Neural cell (in vitro differentiated cells): ENCODE data around the gene NHERF2.

Source experiments
- CTCF ChIP-seq: fragments of 450-650 bp; IDR thresholded peaks from 2 replicates; pipeline ENCODE4 v1.5.1; 2014; ENCODE audit warnings: antibody characterized with exemption, mild to moderate bottlenecking, moderate library complexity; ENCODE audit not compliant: poor library complexity, severe bottlenecking
- EP300 ChIP-seq: fragments of 450-650 bp; conservative IDR thresholded peaks from 2 replicates; pipeline ENCODE4 v1.6.1; 2014; ENCODE audit warnings: antibody characterized with exemption, mild to moderate bottlenecking, moderate library complexity; ENCODE audit not compliant: poor library complexity, severe bottlenecking
- EZH2 ChIP-seq: fragments of 200-600, 300-800 bp; shearing (Covaris generic), sonication (generic); IDR thresholded peaks from 2 replicates; pipeline ENCODE4 v1.6.1; 2014; ENCODE audit warnings: antibody characterized with exemption, low read length, borderline replicate concordance, mild to moderate bottlenecking; ENCODE audit not compliant: insufficient read depth, poor library complexity, severe bottlenecking
- MXI1 ChIP-seq: fragments of 450-650 bp; conservative IDR thresholded peaks from 2 replicates; pipeline ENCODE4 v1.6.1; 2014; ENCODE audit warnings: antibody characterized with exemption, mild to moderate bottlenecking; ENCODE audit not compliant: poor library complexity, severe bottlenecking
- POLR2AphosphoS5 ChIP-seq: IDR thresholded peaks from 2 replicates; pipeline ENCODE4 v1.6.1; 2012
- RAD21 ChIP-seq: fragments of 450-650 bp; conservative IDR thresholded peaks from 2 replicates; pipeline ENCODE4 v1.6.1; 2014; ENCODE audit warnings: antibody characterized with exemption, mild to moderate bottlenecking, moderate library complexity
- REST ChIP-seq: IDR thresholded peaks from 2 replicates; pipeline ENCODE4 v1.6.1; 2012; ENCODE audit warnings: borderline replicate concordance
- SMC3 ChIP-seq: fragments of 450-650 bp; conservative IDR thresholded peaks from 2 replicates; pipeline ENCODE4 v1.6.1; 2014; ENCODE audit warnings: antibody characterized with exemption, mild to moderate bottlenecking, moderate library complexity; ENCODE audit not compliant: poor library complexity

GRCh38 chr16:2033057-2033908, 6.6 kb downstream of the NHERF2 start:
- TF ChIP-seq EZH2 (no peak), CTCF (no peak), EP300 (no peak), MXI1 (no peak), SMC3 (no peak), POLR2AphosphoS5 (no peak), RAD21 (no peak), REST (no peak)
